Kidney (tissue), 14 donors: ENCODE data around the gene DCT. TPM values are rescaled to one million over a fixed set of nuclear protein-coding genes. Genes with fewer than 3 reads are reported as not detected.

ENCODE experiments used
- DNase-seq, 5 donors: peaks; one replicate each; pipeline ENCODE4 v3.0.0-alpha.2; 2013 to 2020
- FAIRE-seq: peaks from 2 replicates; lab custom pipeline; 2012; peaks lifted over from hg19 to GRCh38; lab: Jason Lieb, UNC
- H3K27ac ChIP-seq, 2 donors: one replicate each; pipeline ENCODE4 v1.7.0; 2013; ENCODE audit warnings: low read depth in 2 of 2, low read length in 2 of 2, inconsistent platforms in 1 of 2
- H3K27me3 ChIP-seq: one replicate; pipeline ENCODE4 v1.7.1; 2013; ENCODE audit warnings: low read length, inconsistent platforms; ENCODE audit not compliant: control insufficient read depth, insufficient read depth
- H3K36me3 ChIP-seq, 3 donors: one replicate each; pipeline versions ENCODE4 v1.7.0 to v1.7.1; 2013; ENCODE audit warnings: low read length in 3 of 3, control low read depth in 1 of 3, inconsistent platforms in 1 of 3; ENCODE audit not compliant: insufficient read depth in 3 of 3, control insufficient read depth in 2 of 3
- H3K4me1 ChIP-seq, 3 donors: one replicate each; pipeline versions ENCODE4 v1.7.0 to v1.7.1; 2013; ENCODE audit warnings: low read length in 3 of 3, inconsistent platforms in 1 of 3, low read depth in 1 of 3; ENCODE audit not compliant: control insufficient read depth in 2 of 3, insufficient read depth in 2 of 3
- H3K4me3 ChIP-seq, 3 donors: one replicate each; pipeline versions ENCODE4 v1.7.0 to v1.8.1; 2013; ENCODE audit warnings: low read length in 3 of 3, control low read depth in 1 of 3, inconsistent platforms in 1 of 3
- H3K9ac ChIP-seq, 3 donors: one replicate each; pipeline versions ENCODE4 v1.7.0 to v1.7.1; 2013; ENCODE audit warnings: low read length in 3 of 3, control low read depth in 1 of 3, inconsistent platforms in 1 of 3
- H3K9me3 ChIP-seq, 3 donors: one replicate each; pipeline versions ENCODE4 v1.7.0 to v1.7.1; 2013; ENCODE audit warnings: low read length in 3 of 3, control low read depth in 1 of 3, inconsistent platforms in 1 of 3; ENCODE audit not compliant: control insufficient read depth in 2 of 3, insufficient read depth in 1 of 3
- intact Hi-C: fragments of 100-400 bp; cut with DNase I; formaldehyde crosslinking; loops from one replicate; pipeline ENCODE4 v1.11.1; 2022
- polyA plus RNA-seq: library from polyadenylated mRNA; stranded (reverse); fragments of 350-450 nt; fragmentation: Illumina TruSeq; extraction: RNeasy Lipid Tissue Mini Kit (QIAGEN cat#74804); gene quantifications from one replicate; pipeline ENCODE4 v1.2.3, GENCODE V29; 2014; ENCODE audit warnings: low read depth, low replicate concordance; ENCODE audit not compliant: insufficient read depth
- total RNA-seq: library from RNA; stranded (reverse); fragmentation: NEBNext Ultra II Directional; extraction: Animal tissue kit (Norgen Biotek cat#: 25700); gene quantifications from one replicate; pipeline ENCODE4 v1.2.1, GENCODE V29; 2021
- TF ChIP-seq, protein P1 (sequence below): IDR thresholded peaks from 3 replicates; pipeline ENCODE4 v1.5.1; 2012; ENCODE audit warnings: mild to moderate bottlenecking, moderate library complexity, borderline replicate concordance; ENCODE audit not compliant: insufficient read depth; ENCODE audit errors: extremely low read depth
- donor health status: control.
- donor health status: control.
- donor health status: control.
- donor health status: control.
- donor health status: control.
- donor health status: DM: yes; HTN: yes; CAD: no.
- donor health status: Normal renal cell carcinoma (clear cell type).

Gene DCT
- total and polyA plus RNA-seq, 2 donors from 2014 or later = 0.11 to 0.13 TPM

DNA sequence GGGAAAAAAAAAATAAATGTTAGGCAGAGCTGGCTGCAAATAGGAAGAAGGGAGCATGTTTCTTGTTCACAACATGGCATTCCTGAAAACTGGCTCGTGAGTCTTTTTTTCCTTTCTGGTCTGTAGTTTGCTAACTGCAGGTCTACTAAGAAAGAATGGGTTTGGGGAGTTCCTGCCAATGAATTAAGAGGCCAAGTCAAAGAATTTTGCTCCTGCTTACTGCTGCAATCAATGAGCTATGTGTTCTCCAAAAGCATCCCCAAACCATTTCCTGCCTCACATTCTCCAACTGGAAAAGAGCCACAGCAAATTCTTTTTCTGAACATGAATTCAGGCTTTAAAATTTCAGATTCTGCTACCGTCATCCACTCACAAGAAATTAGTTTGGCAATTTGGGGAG is 88.6 kb downstream of the DCT start:
- Histone ChIP-seq H3K36me3 (no peaks in the 10 kb centered on the region), H3K27me3 (no peaks in the 10 kb centered on the region), H3K4me1 (no peaks in the 10 kb centered on the region), H3K27ac (no peak overlapping the region), H3K4me3 (no peak overlapping the region), H3K9ac (no peak overlapping the region), H3K9me3 (no peaks in the 10 kb centered on the region)
- FAIRE-seq (no peak), DNase-seq (peak in 1 of 5 donors; percentile 13)
- intact Hi-C loops = no loop called here
- TF ChIP-seq, protein P1, sequence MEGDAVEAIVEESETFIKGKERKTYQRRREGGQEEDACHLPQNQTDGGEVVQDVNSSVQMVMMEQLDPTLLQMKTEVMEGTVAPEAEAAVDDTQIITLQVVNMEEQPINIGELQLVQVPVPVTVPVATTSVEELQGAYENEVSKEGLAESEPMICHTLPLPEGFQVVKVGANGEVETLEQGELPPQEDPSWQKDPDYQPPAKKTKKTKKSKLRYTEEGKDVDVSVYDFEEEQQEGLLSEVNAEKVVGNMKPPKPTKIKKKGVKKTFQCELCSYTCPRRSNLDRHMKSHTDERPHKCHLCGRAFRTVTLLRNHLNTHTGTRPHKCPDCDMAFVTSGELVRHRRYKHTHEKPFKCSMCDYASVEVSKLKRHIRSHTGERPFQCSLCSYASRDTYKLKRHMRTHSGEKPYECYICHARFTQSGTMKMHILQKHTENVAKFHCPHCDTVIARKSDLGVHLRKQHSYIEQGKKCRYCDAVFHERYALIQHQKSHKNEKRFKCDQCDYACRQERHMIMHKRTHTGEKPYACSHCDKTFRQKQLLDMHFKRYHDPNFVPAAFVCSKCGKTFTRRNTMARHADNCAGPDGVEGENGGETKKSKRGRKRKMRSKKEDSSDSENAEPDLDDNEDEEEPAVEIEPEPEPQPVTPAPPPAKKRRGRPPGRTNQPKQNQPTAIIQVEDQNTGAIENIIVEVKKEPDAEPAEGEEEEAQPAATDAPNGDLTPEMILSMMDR = no peak

DNA sequence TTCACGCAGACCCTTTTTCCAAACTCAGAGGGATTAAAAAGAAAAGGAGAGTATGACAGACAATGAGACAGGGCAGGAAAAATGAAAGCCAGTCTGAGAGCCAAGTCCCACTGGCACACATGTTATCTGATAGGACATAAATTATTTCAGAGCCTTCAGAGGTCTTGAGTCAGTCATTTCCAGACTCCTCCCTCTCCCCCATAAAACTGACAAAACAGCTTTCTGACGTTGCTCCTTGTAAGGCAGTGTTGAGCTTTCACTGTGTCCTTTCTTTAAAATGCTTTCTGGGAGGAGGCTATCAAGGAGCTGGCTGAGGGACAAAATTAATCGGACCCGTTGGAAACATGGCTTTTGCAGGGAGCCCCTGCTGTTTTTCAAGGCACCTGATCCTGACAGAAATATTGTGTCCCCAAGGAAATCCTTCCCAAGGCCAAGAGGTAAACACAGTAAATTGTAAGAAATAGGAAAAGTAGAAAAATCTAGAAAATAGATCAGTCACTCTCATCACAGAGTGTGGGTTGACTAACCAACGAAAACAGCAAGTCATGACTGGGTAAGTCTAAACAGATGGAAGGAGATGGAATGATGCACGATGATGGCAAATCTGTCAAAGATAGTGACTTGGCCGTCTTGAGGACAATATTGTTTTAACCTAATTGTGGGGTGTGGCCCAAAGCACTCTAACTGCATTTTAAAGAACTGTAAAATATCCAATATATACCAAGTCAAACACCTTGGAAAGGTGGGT is 89.7 kb downstream of the DCT start:
- no peak for FAIRE-seq
- no peaks in the 10 kb centered on the region for H3K9me3 ChIP-seq
- DNase-seq = peak in 2 of 5 donors; percentile 48 to 69
- TF ChIP-seq, protein P1 = no peak
- no peaks in the 10 kb centered on the region for H3K4me1 ChIP-seq
- no peak overlapping the region for H3K9ac ChIP-seq
- no peak overlapping the region for H3K4me3 ChIP-seq
- no peak overlapping the region for H3K27ac ChIP-seq
- intact Hi-C loops = no loop called here
- no peaks in the 10 kb centered on the region for H3K36me3 ChIP-seq
- H3K27me3 ChIP-seq = no peaks in the 10 kb centered on the region

DNA sequence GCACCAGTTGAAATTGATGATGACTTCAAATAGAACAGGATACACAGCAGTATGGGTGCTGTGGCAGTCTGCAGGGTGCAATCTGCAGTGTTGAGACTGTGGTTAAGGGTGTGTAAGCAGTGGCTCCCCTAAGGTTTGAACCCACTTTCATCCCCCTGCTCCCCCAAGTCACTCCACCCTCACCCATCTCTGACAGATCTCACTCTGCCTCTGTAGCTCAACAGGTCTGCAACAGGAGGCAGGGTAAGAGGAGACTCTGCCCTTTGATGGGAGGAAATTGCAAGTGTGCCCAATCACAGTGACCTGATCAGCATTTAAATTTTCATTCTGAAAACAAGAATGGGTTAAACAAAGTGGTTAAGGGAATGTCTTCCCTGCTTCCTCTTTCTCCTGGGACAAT is 92.4 kb downstream of the DCT start:
- Histone ChIP-seq H3K4me3 (no peak overlapping the region), H3K9me3 (no peaks in the 10 kb centered on the region), H3K9ac (no peak overlapping the region), H3K4me1 (no peaks in the 10 kb centered on the region), H3K36me3 (no peaks in the 10 kb centered on the region), H3K27ac (no peak overlapping the region), H3K27me3 (no peaks in the 10 kb centered on the region)
- no peak for DNase-seq
- TF ChIP-seq, protein P1 = no peak
- intact Hi-C loops = no loop called here
- FAIRE-seq = no peak

Other genes starting within 250 kb of the DCT start
- gene TGDS, start 116.5 kb upstream of the DCT start, total RNA-seq = 12.2 TPM
- 10.8 TPM for gene TGDS, start 116.5 kb upstream of the DCT start, polyA plus RNA-seq
- gene GPR180, start 122.2 kb upstream of the DCT start, total RNA-seq = 5.2 TPM
- gene GPR180, start 122.2 kb upstream of the DCT start, polyA plus RNA-seq = 1.8 TPM
- gene SOX21, start 232.9 kb upstream of the DCT start, total RNA-seq = not detected
- not detected for gene SOX21, start 232.9 kb upstream of the DCT start, polyA plus RNA-seq